DMS53 treated with DMSO at 0.1 percent for 48 hours (cell line): ENCODE results near the gene GTPBP6.

Source experiments
- DNase-seq: peaks from one replicate; lab custom pipeline; 2025; ENCODE audit not compliant: unreplicated experiment; lab: John Stamatoyannopoulos, UW

Gene GTPBP6, protein sequence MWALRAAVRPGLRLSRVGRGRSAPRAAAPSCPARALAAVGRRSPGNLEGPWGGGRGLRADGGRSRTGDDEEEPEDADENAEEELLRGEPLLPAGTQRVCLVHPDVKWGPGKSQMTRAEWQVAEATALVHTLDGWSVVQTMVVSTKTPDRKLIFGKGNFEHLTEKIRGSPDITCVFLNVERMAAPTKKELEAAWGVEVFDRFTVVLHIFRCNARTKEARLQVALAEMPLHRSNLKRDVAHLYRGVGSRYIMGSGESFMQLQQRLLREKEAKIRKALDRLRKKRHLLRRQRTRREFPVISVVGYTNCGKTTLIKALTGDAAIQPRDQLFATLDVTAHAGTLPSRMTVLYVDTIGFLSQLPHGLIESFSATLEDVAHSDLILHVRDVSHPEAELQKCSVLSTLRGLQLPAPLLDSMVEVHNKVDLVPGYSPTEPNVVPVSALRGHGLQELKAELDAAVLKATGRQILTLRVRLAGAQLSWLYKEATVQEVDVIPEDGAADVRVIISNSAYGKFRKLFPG

DNA sequence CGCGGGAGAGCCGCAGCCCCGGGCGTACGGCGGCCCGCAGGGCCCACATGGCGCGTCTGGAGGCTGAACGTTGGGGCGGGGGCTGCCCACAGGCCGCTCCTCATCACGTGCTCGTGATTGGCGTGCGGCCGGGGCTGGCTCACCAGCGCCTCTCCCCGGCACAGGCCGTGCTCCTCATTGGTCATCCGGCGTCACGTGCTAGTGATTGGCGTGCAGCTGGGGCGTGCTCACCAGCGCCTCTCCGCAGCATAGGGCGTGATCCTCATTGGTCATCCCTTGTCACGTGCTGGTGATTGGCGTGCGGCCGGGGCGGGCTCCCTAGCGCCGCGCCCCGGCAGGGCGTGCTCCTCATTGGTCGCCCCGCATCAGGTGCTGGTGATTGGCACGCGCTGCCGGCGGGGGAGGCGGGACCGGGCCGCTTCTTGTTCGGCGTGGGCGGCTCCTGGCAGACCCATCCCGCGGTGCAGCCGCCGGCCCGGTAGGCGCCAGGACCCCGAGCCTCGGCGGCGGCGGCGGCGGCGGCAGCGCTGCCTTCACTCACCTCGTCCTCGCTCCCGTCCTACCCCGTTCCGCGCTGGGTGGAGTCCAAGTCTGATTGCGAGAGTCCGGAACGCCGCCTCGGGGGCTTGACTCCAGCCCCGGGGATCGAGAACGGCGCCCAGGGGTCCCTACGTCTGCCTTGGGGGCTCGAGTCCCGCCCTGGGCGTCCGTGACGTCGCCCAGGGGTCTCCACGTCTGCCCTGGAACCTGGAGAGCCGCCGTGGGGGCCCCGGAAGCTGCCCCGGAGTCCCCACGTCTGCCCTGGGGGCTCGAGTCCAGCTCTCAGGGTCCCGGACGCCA, at the start of gene GTPBP6:
GTPBP6 (minus strand) TSS at position 58 of the 840 bp plus-strand sequence; CDS start at position 49, 9 bp downstream.
- no peak for DNase-seq

DNA sequence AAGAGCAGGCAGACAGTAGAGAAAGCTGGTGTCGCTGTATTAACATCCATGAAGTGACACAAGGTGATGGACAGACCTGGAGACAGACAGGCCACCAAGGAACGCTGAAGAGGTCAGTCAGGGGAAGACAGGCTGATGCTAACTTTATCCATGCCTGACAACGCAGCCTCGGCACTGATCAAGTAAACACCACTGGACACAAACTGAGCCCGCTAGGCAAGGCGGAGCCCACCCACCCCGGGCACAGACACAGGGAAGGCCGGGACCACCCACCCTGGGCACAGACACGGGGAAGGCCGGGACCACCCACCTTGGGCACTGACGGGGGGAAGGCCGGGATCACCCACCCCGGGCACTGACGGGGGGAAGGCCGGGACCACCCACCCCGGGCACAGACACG, 49.3 kb upstream of the GTPBP6 start:
- no peak for DNase-seq

DNA sequence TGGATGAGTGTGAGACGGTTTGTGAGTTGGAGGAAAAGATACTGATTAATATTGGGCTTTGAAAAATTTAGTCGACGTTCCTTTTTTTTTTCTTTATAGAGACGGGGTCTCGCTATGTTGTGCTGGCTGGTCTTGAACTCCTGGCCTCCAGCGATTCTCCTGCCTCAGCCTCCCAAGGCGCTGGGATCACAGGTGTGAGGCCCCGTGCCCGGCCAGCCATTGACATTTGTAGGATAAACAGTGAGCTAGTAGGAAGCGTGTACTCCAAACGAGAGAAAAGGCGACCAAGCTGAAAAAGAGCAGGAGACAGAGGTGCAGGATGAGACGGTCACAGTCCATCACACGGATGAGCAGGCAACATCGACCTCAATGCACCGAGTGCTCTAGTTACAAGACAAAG, 48.8 kb upstream of the GTPBP6 start:
- no peak for DNase-seq

DNA sequence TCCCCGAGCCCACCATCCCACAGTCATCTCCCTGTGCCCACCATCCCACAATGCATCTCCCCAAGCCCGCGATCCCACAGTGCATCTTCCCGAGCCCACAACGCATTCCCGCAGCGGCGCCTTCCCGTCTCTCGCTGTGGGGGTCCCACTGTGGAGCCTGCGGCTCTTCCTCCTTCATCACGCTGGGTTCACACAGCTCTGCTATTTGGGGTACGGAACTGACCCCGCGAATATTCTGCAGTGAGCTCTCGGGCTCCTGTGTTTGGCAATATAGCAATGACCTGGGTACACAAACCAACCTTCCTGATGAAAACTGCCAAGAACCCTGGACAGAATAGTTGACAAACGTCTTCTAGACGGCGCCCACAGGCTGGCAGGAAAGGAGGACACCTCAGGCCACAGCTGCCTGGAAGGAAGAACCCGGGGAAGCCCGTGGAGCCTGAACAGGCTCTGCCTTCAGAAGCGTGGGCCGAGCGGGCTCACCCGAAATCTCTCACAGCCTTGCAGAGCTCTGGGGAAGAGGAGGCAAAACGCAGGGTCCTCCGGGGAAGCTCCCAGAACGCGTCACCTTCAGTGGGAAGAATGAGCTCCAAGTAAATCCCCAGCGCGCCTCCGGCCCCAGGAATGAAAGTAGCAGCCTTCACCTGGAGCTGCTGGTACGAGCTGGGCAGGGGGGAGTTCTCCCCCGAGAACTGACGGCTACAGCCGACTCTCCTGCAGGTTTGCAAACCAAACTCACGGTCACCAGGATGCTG, 45.2 kb upstream of the GTPBP6 start:
- no peak for DNase-seq

DNA sequence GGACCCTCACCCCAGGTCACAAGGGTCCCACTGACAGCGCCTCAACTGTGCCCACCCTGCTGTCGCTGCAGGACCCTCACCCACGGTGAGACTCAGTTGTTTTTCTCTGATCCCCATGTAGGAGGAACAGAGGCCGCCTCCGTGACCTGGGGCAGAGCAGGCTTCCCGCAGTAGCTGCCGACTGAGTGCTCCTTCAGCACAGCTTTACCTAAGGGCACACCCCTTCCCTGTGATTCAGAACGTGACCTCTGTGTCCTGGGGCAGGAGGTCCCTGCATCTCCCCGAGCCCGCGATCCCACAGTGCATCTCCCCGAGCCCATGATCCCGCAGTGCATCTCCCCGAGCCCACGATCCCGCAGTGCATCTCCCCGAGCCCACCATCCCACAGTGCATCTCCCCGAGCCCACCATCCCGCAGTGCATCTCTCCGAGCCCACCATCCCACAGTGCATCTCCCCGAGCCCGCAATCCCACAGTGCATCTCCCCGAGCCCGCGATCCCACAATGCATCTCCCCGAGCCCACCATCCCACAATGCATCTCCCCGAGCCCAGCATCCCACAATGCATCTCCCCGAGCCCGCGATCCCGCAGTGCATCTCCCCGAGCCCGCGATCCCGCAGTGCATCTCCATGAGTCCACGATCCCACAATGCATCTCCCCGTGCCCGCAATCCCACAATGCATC, 44.5 kb upstream of the GTPBP6 start:
- DNase-seq: no peak

DNA sequence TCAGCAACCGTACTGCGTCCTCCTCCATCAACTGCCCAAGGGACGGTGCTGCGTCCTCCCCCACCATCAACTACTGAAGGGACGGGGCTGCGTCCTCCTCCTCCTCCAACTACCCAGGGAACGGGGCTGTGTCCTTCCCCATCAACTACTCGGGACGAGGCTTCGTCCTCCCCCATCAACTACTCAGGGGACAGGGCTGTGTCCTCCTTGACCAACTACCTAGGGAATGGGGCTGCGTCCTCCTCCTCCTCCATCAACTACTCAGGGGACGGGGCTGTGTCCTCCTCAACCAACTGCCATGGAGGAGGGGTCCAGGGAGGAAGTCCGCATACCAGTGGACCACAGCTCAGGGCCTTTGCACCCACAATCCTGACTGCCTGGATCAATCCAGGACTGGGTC, 43.8 kb upstream of the GTPBP6 start:
- no peak for DNase-seq

DNA sequence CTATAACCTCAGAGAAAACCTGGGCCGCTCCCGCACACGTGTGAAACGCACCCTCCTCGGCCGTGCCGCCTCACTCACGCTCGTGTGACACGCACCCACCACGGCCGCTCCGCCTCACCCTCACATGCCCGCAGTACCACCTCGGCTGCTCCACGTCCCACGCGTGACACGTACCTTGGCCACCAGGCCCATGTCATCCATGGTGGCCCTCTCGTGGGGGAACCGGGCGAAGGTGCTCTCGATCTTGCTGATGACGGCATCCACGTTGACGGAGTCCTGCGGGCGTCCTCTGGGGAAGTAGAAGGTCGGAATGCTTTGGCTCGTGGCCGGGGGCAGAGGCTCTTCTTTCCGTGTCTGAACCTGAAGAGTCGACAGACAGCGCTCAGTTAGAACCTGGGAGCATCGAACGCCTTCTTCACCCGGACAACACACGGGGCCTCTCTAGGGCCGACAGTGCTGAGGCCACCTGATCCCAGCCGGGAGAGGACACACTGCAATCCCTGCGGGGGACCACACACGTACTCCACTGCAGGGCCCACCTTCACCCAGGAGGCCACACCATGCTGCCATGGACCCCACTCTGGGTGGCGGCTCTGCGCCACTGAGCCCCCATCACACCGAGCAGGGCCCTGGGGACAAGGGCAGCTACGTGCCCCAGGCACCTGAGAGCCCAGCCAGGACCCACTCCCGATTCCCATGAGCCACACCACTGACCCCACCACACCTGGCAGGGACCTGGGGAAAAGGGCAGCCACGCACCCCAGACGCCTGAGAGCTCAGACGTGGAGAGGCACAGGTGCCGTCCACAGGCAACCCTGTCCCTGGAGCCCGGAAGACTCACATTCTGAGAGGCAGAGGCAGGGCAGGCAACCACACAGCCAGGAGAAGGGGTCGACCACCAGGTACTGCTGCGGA, 42.9 kb upstream of the GTPBP6 start:
- no peak for DNase-seq

DNA sequence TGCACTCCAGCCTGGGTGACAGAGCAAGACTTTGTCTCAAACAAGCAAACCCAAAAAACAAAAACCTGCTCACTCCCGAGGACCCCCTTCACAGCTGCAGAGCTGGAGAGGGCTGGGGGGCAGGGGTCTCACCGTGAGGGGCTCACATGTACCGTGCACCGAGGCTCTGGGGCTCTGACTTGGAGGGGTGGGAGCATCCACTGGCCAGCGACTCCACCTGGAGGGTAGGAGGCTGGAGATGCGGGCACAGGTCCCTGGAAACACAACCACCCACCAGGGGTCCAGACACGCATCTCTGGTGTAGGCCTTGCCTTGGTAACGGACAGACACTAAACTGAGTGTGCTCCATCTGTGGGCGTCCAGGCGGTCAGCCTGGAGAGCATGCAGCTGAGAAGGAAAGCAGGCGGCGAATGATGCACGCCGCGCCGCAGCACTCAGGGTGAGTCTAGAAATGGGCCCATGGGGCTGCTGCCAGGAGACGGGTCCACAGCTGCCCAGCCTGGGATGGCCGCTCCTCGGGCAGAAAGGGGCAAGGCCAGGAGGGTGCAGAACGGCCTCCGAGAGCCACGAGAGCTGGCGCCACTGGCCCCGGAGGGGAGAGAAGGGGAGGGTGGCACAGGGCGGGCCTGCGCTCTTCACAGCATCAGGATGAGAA, 42.0 kb upstream of the GTPBP6 start:
- no peak for DNase-seq

DNA sequence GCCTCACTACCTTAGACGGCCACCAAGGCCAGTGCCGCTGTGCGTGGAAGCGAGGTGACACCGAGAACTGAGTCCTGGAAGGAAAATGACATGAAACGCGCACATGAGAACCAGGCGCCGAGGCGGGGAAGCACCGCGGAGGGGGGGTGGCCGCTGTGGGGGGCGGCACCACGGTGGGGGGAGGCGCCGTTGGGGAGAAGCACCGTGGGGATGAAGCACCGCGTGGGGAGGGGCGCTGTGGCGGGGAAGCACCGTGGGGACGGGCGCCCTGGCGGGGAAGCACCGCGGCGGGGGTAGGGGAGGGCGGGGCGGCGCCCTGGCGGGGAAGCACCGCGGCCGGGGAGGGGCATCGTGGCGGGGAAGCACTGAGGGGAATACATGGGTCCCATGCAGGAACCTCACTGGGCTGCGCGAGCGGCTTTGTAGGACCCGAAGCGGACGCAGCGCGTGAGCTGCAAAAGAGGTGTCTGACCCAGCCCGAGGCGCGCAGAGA, 40.1 kb upstream of the GTPBP6 start:
- DNase-seq: no peak

DNA sequence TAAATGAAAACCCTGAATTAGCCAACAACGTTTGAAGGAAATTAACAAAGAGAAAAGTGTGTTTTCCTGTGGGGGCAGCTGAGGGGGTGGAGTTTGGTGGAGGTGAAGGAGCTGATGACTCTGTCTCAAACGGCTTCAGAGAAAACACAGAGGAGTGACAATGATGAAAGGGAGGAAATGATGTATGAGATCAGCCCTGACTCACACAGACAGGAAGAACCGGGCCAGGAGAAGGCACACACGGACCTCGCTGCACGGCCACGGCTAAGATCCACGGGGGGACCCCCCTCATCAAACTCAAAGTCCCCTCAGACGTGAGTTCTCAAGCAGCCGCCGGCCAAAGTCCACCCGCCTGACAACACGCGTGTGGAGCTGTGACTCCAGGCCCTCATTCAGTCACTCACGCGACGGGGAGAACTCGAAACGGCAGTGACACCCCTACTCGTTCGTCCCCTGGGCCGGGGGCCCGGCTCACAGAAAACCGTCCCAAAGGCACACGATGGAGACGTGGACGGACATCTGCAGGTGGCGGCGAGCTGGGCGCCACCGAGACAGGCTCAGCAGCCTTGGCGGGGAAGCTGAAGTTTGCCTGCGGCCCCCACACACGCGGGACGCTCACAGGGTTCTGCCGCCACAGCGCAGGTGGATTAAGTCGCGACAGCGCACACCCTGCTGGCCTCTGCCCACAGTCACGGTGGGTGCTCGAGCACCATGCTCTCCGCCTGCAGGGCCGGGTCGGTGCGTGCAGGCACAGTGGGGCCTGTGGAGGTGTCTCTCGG, 39.3 kb upstream of the GTPBP6 start:
- no peak for DNase-seq

DNA sequence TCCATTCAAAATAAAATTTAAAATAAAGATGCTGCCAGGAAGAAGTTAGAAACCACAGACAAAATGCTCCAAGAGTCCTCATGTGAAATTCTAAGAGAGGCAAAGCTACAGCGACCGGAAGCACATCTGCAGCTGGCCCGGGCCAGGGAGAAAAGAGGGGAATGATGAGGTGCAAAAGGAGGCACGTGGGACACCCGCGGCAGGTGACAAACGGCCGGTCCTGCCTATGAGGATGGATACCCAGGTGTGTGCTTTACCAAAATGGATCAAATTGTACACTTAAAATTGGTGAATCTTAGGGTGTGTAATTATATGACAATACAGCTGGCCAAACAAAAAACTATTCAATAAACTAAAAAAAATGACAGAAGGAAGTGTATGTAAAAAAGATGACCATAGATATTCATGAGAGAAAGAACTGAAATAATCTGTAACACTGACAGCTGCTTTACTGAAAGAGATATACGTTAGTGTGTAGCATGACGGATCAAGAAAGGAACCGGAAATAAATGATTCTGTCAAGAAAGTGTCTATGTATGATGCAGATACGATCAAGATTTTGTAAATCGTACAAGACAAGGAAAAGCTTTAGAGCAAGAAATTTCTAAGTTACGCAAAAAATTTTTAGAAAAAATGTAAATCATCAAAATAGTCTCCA, 38.6 kb upstream of the GTPBP6 start:
- DNase-seq: no peak

DNA sequence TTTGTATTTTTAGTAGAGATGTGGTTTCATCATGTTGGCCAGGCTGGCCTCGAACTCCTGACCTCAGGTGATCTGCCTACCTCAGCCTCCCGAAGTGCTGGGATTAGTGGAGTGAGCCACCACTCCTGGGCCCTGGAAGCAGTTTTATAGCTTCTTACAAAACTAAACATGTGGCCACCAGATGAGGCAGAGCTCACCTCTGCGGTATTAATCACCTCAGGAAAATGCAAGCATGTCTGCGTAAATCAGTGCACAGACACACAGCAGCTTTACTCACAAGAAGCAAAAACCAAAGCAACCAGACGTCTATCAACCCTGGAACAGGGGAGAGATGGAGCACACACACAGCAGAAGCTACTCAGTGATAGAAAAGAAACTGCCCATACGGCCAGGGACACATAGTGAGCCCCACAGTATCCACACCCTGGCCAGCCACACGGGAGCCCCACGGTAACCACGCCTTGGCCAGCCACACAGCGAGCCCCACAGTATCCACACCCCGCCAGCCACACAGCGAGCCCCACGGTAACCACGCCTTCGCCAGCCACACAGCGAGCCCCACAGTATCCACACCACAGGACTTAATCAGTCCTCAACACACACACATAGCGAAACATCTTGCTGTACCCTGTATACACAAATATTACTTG, 37.9 kb upstream of the GTPBP6 start:
- no peak for DNase-seq

DNA sequence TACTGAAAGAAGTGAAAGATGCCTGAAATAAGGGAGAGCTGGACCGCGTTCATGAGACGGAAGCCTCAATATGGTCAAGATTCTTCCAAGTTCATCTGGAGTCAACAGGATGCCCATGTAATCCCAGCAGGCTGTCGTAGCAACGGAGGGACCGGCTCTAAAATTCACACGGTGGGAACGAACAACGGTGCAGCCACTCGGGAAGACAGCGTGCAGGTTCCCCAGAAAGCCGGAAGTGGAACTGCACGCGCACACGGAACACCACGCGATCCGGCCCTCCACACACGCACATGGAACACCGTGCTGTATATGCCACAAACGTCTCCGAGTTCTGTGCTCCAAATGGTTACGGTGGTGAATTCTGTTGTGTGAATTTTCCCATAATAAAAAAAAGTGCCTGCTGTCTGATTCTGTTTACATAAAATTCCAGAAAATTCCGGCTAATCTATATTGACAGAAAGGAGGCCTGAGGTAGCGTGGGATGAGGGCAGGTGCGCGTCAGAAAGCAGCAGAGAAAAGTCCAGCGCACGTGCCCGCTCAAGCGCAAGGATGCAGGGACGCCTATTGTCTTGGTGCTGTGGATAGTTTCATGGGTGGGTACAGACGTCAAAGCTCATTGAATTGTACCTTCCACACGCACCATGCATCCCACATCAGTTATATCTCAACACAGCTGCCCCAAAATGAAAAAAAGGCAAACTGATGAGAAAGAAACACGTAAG, 36.9 kb upstream of the GTPBP6 start:
- DNase-seq: no peak

DNA sequence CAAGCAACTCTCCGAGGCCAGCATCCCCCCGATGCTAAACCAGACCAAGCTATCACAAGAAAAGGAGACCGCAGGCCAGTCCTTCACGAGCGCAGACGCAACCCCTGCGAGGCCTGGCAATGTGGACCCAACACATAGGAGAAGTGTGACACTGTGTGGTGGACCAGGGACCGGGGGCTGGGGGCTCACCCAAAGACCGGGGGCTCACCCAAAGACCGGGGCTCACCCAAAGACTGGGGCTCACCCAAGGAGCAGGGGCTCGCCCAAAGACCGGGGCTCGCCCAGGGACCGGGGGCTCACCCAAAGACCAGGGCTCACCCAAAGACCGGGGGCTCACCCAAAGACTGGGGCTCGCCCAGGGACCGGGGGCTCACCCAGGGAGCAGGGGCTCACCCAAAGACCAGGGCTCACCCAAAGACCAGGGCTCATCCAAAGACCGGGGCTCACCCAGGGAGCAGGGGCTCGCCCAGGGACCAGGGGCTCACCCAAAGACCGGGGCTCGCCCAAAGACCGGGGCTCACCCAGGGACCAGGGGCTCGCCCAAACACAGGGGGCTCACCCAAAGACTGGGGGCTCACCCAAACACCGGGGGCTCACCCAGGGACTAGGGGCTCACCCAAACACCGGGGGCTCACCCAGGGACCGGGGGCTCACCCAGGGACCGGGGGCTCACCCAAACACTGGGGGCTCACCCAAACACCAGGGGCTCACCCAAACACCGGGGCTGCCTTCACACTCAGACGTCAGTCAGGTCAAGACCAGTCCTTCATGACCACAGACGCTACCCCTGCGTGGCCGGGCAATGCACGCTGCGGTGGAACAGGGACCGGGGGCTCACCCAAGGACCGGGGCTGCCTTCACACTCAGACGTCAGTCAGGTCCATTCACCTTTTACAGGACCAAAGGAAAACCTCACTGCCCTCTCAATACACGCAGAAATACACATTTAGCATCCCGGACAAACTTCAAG, 35.3 kb upstream of the GTPBP6 start:
- DNase-seq: no peak

DNA sequence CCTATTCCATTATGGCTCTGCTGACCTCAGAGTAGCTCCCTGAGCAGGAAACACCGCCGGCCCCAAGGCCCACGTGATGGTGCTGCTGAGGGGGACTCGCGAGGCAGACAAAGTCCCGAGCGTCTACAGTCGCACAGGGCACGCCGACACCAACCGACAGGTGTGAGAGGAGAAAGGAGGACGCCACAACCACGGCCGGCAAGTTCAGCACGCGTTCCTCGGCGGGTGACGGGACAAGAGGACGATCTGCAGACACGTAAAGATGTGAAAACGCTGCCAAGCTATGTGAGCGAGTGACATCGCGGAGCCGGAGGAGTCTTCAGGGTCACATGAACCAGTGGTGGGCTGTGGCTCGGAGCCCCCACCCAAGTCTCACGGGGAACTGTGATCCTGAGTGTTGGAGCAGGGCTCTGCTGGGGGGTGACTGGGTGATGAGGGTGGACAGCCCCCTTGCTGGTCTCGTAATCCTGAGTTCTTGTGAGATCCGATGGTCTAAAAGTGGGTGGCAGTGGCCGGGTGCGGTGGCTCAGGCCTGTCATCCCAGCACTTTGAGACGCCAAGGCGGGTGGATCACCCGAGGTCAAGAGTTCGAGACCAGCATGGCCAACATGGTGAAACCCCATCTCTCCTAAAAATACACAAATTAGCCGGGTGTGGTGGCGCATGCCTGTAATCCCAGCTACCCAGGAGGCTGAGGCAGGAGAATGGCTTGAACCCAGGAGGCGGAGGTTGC, 34.2 kb upstream of the GTPBP6 start:
- DNase-seq: no peak
